Medulla oblongata (tissue), 1 donor: ENCODE results near the gene AIRE.
"Not testable (repeated sequence)": the region's sequence is repeated elsewhere in the genome, so short reads cannot be mapped to it uniquely, and the experiment has no call there.

Experiments used
- DNase-seq: peaks from one replicate; pipeline ENCODE4 v3.0.0-alpha.2; 2015; ENCODE audit errors: extremely low spot score

Gene AIRE

GRCh38 chr21:44267655-44268142, 18.0 kb upstream of the AIRE start:
- peak; percentile 6 for DNase-seq

DNA sequence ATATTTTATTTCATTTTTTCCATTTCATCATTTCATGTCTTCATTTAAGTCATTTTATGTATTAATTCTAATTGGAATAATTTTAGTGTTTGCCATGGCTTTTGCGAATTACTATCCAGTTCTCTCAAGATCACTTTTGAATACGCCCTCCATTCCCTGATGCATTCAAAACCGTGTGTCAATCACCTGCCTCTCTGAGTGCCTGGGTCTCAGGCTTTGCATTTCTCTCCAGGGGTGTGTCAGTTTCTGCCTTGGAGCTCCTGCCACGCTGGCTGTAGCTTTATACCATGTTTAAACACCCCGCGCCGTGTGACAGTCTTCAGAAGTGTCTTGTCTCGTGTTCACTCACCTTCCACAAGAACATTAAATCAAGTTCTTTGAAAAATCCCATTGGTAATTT, 16.6 kb upstream of the AIRE start:
- no peak for DNase-seq

- DNase-seq, result no peak
Observed at GRCh38 chr21:44271558-44272283, 14.0 kb upstream of the AIRE start.

DNA sequence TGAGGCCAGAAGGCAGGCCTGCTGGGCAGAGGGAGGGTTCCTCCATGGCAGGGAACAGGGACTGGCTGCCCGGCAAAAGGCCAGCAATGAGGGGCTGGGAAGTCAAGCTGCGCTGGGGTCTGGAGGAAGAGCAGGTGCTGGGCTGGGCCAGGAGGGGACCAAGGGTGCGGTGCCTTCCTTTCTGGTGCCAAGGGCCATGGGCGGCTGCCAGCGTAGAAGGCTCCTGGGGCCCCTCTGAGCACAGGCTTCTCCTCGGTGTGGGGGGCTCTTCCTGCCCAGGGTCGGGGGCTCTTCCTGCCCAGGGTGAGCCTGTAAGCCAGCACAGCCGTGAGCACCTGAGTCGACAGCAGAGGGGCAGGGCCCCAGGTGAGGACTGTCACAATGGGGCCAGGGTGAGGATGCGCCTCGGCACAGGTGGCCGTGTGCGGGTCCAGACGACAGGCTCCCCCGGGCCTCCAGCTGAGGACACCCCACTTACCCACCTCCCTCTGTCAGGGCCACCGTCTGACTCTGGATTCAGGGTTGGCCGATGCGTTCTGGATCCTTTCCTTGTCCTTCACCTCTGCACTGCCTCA, 13.3 kb upstream of the AIRE start:
- DNase-seq, result no peak

- DNase-seq, result no peak
Observed at GRCh38 chr21:44273046-44273445, 12.6 kb upstream of the AIRE start.

GRCh38 chr21:44275041-44275440, 10.6 kb upstream of the AIRE start:
- no peak for DNase-seq

DNA sequence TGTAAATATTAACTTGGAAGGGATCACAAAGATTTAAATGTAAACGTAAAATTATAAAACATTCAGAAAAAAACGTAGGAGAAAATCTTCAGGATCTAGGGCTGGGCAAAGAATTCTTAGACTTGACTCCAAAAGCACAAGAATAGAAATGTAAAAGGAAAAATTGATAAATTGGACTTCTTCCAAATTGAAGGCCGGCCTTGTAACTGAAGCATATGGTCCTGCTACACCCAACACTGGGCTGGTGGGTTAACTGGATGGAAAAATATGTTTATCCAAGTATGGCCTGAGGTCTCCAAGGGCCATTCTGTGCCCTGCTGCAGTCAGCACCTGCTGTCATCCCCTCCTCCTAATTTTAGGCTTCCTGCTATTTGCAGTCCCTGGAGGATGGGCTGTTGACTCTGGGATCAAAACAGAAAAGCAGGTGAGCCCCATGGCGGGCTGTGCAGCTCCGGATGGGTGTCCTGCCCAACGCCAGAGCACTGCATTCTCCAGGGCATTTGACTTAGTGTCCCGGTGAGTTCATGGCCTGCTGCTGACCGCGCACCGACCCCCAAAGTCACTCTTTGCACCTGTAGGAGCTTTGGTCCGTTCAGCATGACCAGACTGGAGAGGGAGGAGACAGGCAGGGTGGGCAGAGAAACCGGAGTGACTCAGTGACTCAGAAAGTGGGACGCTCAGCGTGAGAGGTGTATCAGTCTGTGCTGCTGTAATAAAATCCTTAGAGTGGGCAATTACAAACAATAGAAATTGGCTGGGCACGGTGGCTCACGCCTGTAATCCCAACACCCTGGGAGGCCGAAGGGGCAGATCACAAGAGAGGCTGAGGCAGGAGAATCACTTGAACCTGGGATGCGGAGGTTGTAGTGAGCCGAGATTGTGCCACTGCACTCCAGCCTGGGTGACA, 6.1 kb upstream of the AIRE start:
- no peak for DNase-seq

DNA sequence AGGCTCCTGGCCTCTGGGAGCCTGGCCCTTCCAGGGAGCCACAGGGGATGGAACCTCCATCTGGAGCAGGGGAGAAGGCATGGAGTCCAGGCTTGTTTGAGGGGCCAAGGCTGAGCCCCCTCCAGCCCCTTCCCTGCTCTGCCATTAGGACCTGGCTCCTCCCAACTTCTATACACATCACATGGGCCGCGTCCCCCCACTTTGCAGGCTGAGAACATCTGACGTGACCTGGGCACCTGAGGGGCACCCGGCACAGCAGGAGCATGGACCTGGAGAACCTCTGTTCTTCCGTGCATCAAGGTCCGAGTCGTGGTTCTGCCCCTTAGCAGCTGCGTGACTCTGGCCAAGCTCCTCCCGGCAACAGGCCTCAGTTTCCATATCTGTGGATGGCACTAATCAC, 3.9 kb upstream of the AIRE start:
- no peak for DNase-seq

DNA sequence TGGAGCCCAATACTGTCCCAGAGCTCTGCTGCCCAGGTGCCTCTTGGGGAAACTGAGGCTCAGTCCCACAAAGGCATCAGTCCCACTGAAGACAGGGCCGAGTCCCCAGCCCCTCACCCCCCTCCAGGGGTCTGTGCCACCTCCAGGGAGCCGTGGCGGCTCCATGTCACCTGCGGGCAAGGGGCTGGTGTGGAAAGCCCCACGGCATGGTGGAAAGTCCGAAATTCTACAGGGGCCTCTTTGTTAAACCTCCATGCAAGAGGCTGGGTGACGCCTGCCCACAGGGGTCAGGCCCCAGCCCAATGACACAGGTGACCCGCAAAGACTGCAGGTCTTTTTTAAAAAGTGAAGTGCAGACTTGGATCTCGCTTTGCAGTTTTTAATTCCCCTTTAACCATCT, 3.3 kb upstream of the AIRE start:
- DNase-seq, result no peak

GRCh38 chr21:44283211-44283785, 2.4 kb upstream of the AIRE start:
- not testable (repeated sequence) for DNase-seq

GRCh38 chr21:44283948-44284347, 1.7 kb upstream of the AIRE start:
- no peak for DNase-seq

- DNase-seq, result no peak
Observed at GRCh38 chr21:44286086-44286715, 525 bp downstream of the AIRE start.

GRCh38 chr21:44286716-44287632, 1.3 kb downstream of the AIRE start:
- DNase-seq, result no peak

DNA sequence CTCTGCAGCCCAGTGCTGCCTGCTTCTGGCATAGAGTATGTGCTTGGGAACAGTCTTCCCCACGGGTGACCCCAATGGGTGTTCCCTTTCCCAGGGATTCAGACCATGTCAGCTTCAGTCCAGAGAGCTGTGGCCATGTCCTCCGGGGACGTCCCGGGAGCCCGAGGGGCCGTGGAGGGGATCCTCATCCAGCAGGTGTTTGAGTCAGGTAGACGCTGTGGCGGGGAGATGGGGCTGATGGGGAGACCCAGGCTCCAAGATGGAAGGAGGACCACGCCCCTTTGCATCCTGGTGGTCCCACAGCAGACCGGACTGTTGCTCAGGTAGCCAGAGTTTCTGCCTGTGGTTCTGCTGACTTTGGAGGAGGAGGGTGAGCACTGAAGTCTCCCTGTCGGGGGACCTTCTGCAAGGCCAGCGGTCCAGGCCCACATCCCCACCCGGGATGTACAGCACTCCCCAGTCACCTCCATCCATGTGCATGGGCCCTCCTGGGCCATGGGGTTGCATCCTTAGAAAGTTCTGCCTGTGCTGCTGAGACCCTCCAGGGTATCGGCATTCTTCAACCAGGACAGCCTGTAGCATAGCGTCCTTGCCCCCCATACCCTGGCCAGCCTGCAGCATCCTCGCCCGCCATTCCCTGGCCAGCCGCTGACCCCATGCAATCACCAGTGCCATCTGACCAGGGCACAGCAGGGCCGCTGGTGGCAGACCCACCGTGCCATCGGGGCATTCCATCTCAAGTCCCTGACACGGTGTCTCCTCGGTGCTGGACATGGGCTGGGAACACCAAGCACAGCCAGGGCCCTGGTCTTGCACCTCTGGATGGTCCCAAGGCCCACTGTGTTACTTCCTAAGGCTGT, 2.8 kb downstream of the AIRE start:
- no peak for DNase-seq

- no peak for DNase-seq
Observed at GRCh38 chr21:44289381-44290010, 3.8 kb downstream of the AIRE start.

DNA sequence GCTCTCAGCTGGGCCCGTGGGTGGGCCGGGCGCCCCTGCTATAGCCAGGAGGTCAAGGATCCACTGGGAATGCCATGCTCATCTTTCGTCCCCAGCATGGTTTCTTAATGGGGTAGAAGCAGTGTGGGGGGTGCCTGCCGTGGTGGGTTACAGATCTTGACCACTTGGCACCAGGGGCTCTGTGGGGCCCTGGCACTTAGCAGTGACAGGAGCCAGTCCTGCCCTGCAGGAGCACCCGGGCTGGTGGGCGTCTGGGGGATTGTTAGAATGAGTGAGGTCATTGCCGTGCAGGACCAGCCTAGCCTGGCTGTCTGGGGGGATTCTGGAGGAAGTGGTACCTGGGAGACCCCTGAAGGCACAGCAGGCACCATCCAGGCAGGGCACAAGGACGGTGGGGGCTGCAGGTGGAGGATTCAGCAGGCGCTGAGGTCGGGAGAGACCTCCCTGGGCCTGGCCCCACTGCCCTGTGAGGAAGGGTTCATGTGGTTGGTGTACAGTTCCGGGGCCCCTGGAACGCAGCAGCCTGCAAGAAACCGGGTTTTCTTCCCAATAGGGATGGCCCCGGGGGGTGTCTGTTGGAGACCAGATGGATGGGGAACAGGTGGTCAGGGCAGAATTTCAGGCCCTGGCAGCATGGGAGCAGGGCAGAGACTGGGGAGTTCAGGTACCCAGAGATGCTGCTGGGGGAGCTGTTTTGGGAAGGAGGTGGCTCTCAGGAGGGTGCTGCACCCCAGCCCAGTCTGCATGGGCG, 4.8 kb downstream of the AIRE start:
- DNase-seq, result no peak

GRCh38 chr21:44291078-44291935, 5.6 kb downstream of the AIRE start:
- DNase-seq, result no peak
